ENCODE data around the gene POFUT2. TPM values are rescaled to one million over a fixed set of nuclear protein-coding genes. Genes with fewer than 3 reads are reported as not detected.

The POFUT2 gene, protein sequence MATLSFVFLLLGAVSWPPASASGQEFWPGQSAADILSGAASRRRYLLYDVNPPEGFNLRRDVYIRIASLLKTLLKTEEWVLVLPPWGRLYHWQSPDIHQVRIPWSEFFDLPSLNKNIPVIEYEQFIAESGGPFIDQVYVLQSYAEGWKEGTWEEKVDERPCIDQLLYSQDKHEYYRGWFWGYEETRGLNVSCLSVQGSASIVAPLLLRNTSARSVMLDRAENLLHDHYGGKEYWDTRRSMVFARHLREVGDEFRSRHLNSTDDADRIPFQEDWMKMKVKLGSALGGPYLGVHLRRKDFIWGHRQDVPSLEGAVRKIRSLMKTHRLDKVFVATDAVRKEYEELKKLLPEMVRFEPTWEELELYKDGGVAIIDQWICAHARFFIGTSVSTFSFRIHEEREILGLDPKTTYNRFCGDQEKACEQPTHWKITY
- total RNA-seq (10 to 100 TPM; 26.2 to 48.2 (median 40.1) TPM), polyA plus RNA-seq (10 to 100 TPM; 25.7 to 52.9 TPM)
- long read RNA-seq, donor 1, partial matches to known transcripts: 3 of 24 reads
- long read RNA-seq, donor 1, other reads (novel, unspliced or antisense): 17 of 24 reads
- long read RNA-seq, donor 2, partial matches to known transcripts: 0 of 5 reads
- long read RNA-seq, donor 2, other reads (novel, unspliced or antisense): 0 of 5 reads
- long read RNA-seq, donor 3, full-length matches to known transcripts: 43 of 75 reads
- long read RNA-seq, donor 3, partial matches to known transcripts: 14 of 75 reads
- long read RNA-seq, donor 3, other reads (novel, unspliced or antisense): 18 of 75 reads

GRCh38 chr21:45287438-45288391, at the start of gene POFUT2:
POFUT2 (minus strand) TSS chr21:45287895; CDS start chr21:45287871, 24 bp downstream.
- intact Hi-C loops (cut with DNase I): loop anchor here in 3 of 4 donors (1.0 to 10.0 kb wide), 4 partner anchors 145 to 413 kb away; partner anchors contain the start of gene PTTG1IP (in 1 of the 3)
- Histone ChIP-seq H3K4me3 (peak within 1 kb of the TSS; percentile 79), H3K27ac (peak within 1 kb of the TSS; percentile 30 to 53), H3K4me1 (ENCODE audit: insufficient read depth) (peaks cover 10% of the 10 kb centered on the region), H3K9me3 (no peaks in the 10 kb centered on the region), H3K36me3 (no peaks in the 10 kb centered on the region), H3K27me3 (no peaks in the 10 kb centered on the region)
- peak; percentile 97 to 99 (median 99) for DNase-seq
- whole genome bisulfite sequencing, 3 donors: 0 to 2% (median 1%) methylated on average over 57 to 90 of the region's 90 CpGs
- TF ChIP-seq EP300 (IDR thresholded peaks at IDR 0.05) (no peak), POLR2A (IDR thresholded peaks at IDR 0.05) (peak; percentile 82)

DNA sequence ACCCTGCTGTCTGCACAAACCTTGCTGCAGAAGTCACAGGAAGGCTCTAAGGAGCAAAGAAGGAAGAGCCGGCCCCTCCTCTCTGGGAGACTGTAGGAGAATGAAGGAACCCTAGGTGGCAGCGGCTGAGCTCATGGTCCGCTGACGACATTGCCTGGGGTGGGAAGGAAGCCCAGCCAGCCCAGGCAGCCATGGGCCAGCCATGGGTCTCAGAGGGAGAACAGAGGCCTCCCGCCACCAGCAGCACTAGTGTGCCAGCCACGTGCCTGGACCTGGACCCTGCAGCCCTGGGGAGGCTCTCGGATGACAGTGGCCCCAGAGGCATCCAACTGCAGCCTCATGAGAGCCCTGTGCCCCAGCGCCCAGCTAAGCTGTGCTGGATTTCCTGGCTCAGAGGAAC, 49.2 kb upstream of the POFUT2 start:
- Histone ChIP-seq H3K4me3 (no peak overlapping the region), H3K9me3 (no peaks in the 10 kb centered on the region), H3K4me1 (ENCODE audit: insufficient read depth) (no peaks in the 10 kb centered on the region), H3K36me3 (no peaks in the 10 kb centered on the region), H3K27me3 (no peaks in the 10 kb centered on the region), H3K27ac (no peak overlapping the region)
- intact Hi-C loops (cut with DNase I): no loop called here
- 76 to 90% (median 89%) methylated on average over 8 of the region's 8 CpGs for WGBS, 3 donors
- peak in 4 of 5 donors; percentile 7 to 37 (median 21) for DNase-seq
- TF ChIP-seq POLR2A (IDR thresholded peaks at IDR 0.05) (no peak), CTCF (IDR thresholded peaks at IDR 0.05) (no peak), EP300 (IDR thresholded peaks at IDR 0.05) (no peak)

GRCh38 chr21:45336535-45336810, 48.8 kb upstream of the POFUT2 start:
- intact Hi-C loops (cut with DNase I): no loop called here

More at GRCh38 chr21:45336535-45336810, 48.8 kb upstream of the POFUT2 start:
- H3K27ac ChIP-seq: no peak overlapping the region
- no peaks in the 10 kb centered on the region for H3K4me1 ChIP-seq (ENCODE audit: insufficient read depth)
- no peaks in the 10 kb centered on the region for H3K27me3 ChIP-seq
- TF ChIP-seq POLR2A (IDR thresholded peaks at IDR 0.05) (no peak), EP300 (IDR thresholded peaks at IDR 0.05) (no peak), CTCF (IDR thresholded peaks at IDR 0.05) (no peak)
- no peaks in the 10 kb centered on the region for H3K9me3 ChIP-seq
- H3K4me3 ChIP-seq: no peak overlapping the region
- WGBS, 3 donors: 78 to 100% (median 94%) methylated on average over 4 of the region's 4 CpGs
- H3K36me3 ChIP-seq: no peaks in the 10 kb centered on the region
- peak in 1 of 5 donors; percentile 28 for DNase-seq

Data from ovary (tissue), 10 donors.